Skin epidermis (tissue), 12 donors: Measurements from ENCODE around the gene ATP11B.
"Not testable (repeated sequence)": the region's sequence is repeated elsewhere in the genome, so short reads cannot be mapped to it uniquely, and the experiment has no call there.

ENCODE experiments used
- H3K27ac ChIP-seq, 21 experiments: fragments of 200-600 bp; sonication (generic) in 11 of 21; one replicate each; pipeline ENCODE4 v1.5.0; 2020; ENCODE audit warnings: mild to moderate bottlenecking in 3 of 21, inconsistent platforms in 2 of 21, moderate library complexity in 2 of 21
- H3K4me3 ChIP-seq, 7 experiments: fragments of 200-600 bp; sonication (generic) in 2 of 7; one replicate each; pipeline ENCODE4 v1.5.0; 2020; ENCODE audit warnings: inconsistent platforms in 2 of 7, mild to moderate bottlenecking in 2 of 7, moderate library complexity in 1 of 7

ATP11B gene

GRCh38 chr3:182793663-182794454, 555 bp downstream of the ATP11B start:
- Histone ChIP-seq H3K27ac (peak overlapping the region; percentile 85 to 98 (median 94)), H3K4me3 (peak overlapping the region; percentile 74 to 96 (median 91))

GRCh38 chr3:182794455-182795388, 1.4 kb downstream of the ATP11B start:
- H3K27ac ChIP-seq, result peak overlapping the region; percentile 85 to 98 (median 94)
- peak overlapping the region; percentile 74 to 96 (median 91) for H3K4me3 ChIP-seq

GRCh38 chr3:182795389-182795782, 2.1 kb downstream of the ATP11B start:
- Histone ChIP-seq H3K4me3 (peak overlapping the region; percentile 74 to 96 (median 91)), H3K27ac (peak overlapping the region in 18 of 21 experiments; percentile 85 to 98 (median 94))

- Histone ChIP-seq H3K27ac (peak overlapping the region in 1 of 21 experiments; percentile 97), H3K4me3 (no peak overlapping the region)
Observed at GRCh38 chr3:182796310-182796709, 3.0 kb downstream of the ATP11B start.

GRCh38 chr3:182797876-182798275, 4.6 kb downstream of the ATP11B start:
- Histone ChIP-seq H3K4me3 (no peak overlapping the region), H3K27ac (no peak overlapping the region)

GRCh38 chr3:182799143-182799542, 5.8 kb downstream of the ATP11B start:
- H3K27ac ChIP-seq, H3K4me3 ChIP-seq: not testable (repeated sequence)

- H3K4me3 ChIP-seq, result no peak overlapping the region
- H3K27ac ChIP-seq, result no peak overlapping the region
Observed at GRCh38 chr3:182800508-182800907, 7.2 kb downstream of the ATP11B start.

GRCh38 chr3:182802413-182803390, 9.4 kb downstream of the ATP11B start:
- no peak overlapping the region for H3K27ac ChIP-seq
- no peak overlapping the region for H3K4me3 ChIP-seq

- no peak overlapping the region for H3K27ac ChIP-seq
- H3K4me3 ChIP-seq, result no peak overlapping the region
Observed at GRCh38 chr3:182803596-182803995, 10.3 kb downstream of the ATP11B start.

GRCh38 chr3:182807061-182807460, 13.8 kb downstream of the ATP11B start:
- Histone ChIP-seq H3K4me3 (no peak overlapping the region), H3K27ac (no peak overlapping the region)

- H3K4me3 ChIP-seq, result no peak overlapping the region
- no peak overlapping the region for H3K27ac ChIP-seq
Observed at GRCh38 chr3:182808041-182808770, 14.9 kb downstream of the ATP11B start.

- Histone ChIP-seq H3K4me3 (no peak overlapping the region), H3K27ac (no peak overlapping the region)
Observed at GRCh38 chr3:182809531-182809930, 16.2 kb downstream of the ATP11B start.

GRCh38 chr3:182810574-182811268, 17.4 kb downstream of the ATP11B start:
- no peak overlapping the region for H3K4me3 ChIP-seq
- H3K27ac ChIP-seq, result no peak overlapping the region

GRCh38 chr3:182811269-182811596, 17.9 kb downstream of the ATP11B start:
- Histone ChIP-seq H3K4me3 (no peak overlapping the region), H3K27ac (no peak overlapping the region)

- H3K4me3 ChIP-seq, result no peak overlapping the region
- no peak overlapping the region for H3K27ac ChIP-seq
Observed at GRCh38 chr3:182812123-182812522, 18.8 kb downstream of the ATP11B start.

- Histone ChIP-seq H3K4me3 (no peak overlapping the region), H3K27ac (no peak overlapping the region)
Observed at GRCh38 chr3:182814419-182815062, 21.2 kb downstream of the ATP11B start.

GRCh38 chr3:182816181-182816580, 22.9 kb downstream of the ATP11B start:
- no peak overlapping the region for H3K4me3 ChIP-seq
- no peak overlapping the region for H3K27ac ChIP-seq
